Effector memory CD4-positive, alpha-beta T cell (primary cell): ENCODE data around the gene ITGA7.

ENCODE experiments used
- DNase-seq, 3 donors: peaks; one replicate each; pipeline ENCODE4 v3.0.0-alpha.2; 2020
- H3K27ac ChIP-seq: 2 replicates; pipeline ENCODE4 v1.7.0; 2013; ENCODE audit warnings: mild to moderate bottlenecking, low read length, moderate library complexity; ENCODE audit not compliant: insufficient read depth, poor library complexity, severe bottlenecking
- H3K27me3 ChIP-seq: replicated peaks from 2 replicates; pipeline ENCODE4 v1.7.0; 2013; ENCODE audit warnings: mild to moderate bottlenecking, low read length; ENCODE audit not compliant: insufficient read depth, control insufficient read depth, poor library complexity, severe bottlenecking
- H3K36me3 ChIP-seq: 2 replicates; pipeline ENCODE4 v1.7.0; 2013; ENCODE audit warnings: mild to moderate bottlenecking, low read length, moderate library complexity; ENCODE audit not compliant: control insufficient read depth, insufficient read depth
- H3K4me1 ChIP-seq: 2 replicates; pipeline ENCODE4 v1.7.0; 2013; ENCODE audit warnings: low read length, mild to moderate bottlenecking; ENCODE audit not compliant: control insufficient read depth, insufficient read depth, poor library complexity, severe bottlenecking
- H3K4me3 ChIP-seq: 2 replicates; pipeline ENCODE4 v1.7.0; 2013; ENCODE audit warnings: low read length, low read depth, mild to moderate bottlenecking; ENCODE audit not compliant: insufficient read depth, poor library complexity, severe bottlenecking
- H3K9me3 ChIP-seq: 2 replicates; pipeline ENCODE4 v1.7.0; 2013; ENCODE audit warnings: mild to moderate bottlenecking, low read length, moderate library complexity; ENCODE audit not compliant: control insufficient read depth

Gene ITGA7

DNA sequence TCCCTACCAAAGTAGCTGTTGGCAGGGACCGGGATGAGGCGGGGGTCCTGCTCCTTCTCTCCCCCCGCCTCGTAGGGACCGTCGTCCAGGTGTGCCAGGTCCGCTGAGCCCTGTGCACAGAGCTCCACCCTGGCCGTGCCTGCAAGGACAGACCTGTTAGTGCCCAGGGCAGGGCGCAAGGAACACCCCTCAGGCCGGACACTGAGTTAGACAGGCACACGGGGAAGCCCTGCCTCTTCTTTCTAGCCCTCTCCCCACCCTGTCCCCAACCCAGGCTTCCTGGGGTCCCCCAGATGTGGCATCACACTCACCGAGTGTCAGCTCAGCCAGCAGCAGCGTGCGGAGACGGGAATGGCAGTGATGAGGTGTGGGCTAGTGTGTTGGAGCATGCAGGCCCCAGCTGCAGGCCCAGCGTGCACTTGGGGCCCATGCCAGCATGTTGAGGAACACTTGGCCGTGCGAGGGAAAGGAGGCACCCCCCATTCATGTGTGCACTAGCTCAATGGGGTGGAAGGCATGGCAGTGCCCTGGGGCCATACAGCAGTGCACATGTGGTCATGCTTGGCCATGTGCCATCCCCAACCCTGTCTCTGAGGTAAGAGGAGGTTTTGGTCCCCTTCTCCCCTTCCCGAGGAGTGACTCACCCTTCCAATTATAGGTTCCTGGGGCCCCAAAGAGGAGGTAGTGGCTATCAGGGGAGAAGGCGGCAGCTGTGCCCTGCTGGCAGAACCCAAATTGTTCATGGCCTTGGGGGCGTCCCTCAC lies 7.3 kb downstream of the ITGA7 start:
- Histone ChIP-seq H3K36me3 (no peaks in the 10 kb centered on the region), H3K9me3 (no peaks in the 10 kb centered on the region), H3K4me1 (no peaks in the 10 kb centered on the region), H3K27ac (no peak overlapping the region), H3K27me3 (no peaks in the 10 kb centered on the region), H3K4me3 (no peak overlapping the region)
- DNase-seq, result no peak

GRCh38 chr12:55699471-55700055 lies 8.1 kb downstream of the ITGA7 start:
- H3K27me3 ChIP-seq, result no peaks in the 10 kb centered on the region
- no peaks in the 10 kb centered on the region for H3K4me1 ChIP-seq
- no peaks in the 10 kb centered on the region for H3K36me3 ChIP-seq
- no peak for DNase-seq
- no peak overlapping the region for H3K27ac ChIP-seq
- no peaks in the 10 kb centered on the region for H3K9me3 ChIP-seq
- no peak overlapping the region for H3K4me3 ChIP-seq

DNA sequence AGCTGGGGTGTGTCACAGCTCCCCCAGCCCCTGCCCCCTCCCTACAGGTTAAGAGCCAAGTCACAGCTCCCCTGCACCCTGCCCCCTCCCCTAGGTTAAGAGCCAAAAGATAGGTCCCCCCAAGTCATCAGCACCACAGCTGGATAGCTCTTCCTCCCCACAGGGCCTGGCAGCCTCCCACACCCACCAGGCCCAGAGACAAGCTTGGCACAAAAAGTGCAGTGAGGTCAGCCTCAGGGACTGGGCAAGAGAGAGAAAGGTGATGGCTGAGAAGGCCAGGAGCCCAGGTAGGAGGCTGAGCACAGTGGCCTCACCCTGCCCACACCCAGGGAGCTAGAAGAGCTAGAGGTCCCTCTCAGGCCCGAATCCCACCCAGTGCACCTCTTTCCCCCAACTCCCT lies 8.7 kb downstream of the ITGA7 start:
- H3K27me3 ChIP-seq, result no peaks in the 10 kb centered on the region
- no peak overlapping the region for H3K27ac ChIP-seq
- no peaks in the 10 kb centered on the region for H3K36me3 ChIP-seq
- H3K9me3 ChIP-seq, result no peaks in the 10 kb centered on the region
- no peak overlapping the region for H3K4me3 ChIP-seq
- no peaks in the 10 kb centered on the region for H3K4me1 ChIP-seq
- no peak for DNase-seq

DNA sequence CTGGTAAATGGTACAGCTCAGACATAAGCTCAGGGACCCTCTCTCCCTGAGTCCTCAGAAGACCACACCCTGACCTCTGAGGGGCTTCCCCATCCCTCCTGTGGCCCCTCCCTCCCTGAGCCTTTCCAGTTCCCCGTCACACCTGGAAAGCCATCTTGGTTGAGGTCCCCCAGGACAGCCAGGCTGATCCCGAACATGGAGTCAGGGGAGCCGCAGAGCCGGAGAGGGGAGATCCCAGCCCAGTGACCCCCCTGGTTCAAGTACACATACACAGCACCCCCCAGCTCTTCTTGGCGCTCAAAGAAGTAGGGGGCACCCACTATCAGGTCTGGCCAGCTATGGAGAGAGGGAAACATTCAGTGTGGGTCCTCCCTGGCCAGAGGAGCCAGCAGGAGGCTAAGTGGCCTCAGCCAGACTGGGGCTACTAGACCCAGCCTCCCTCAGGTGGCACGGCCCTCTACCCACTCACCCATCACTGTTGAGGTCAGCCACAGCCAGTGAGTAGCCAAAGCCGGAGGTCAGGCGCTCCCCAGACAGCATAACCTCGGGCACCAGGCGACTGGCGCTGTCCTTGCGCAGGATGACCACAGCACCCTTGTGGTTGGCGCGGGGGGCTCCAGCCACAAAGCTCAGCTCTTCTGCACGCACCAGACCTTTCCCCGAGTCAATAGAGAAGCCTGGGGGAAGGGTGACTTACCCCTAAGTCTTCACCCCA lies 9.3 kb downstream of the ITGA7 start:
- DNase-seq, result no peak
- Histone ChIP-seq H3K36me3 (no peaks in the 10 kb centered on the region), H3K9me3 (no peaks in the 10 kb centered on the region), H3K4me1 (no peaks in the 10 kb centered on the region), H3K4me3 (no peak overlapping the region), H3K27ac (no peak overlapping the region), H3K27me3 (no peaks in the 10 kb centered on the region)

GRCh38 chr12:55697686-55698085 lies 10.0 kb downstream of the ITGA7 start:
- H3K4me1 ChIP-seq, result no peaks in the 10 kb centered on the region
- no peak overlapping the region for H3K27ac ChIP-seq
- H3K36me3 ChIP-seq, result no peaks in the 10 kb centered on the region
- no peaks in the 10 kb centered on the region for H3K27me3 ChIP-seq
- no peak overlapping the region for H3K4me3 ChIP-seq
- no peaks in the 10 kb centered on the region for H3K9me3 ChIP-seq
- DNase-seq, result no peak

GRCh38 chr12:55696796-55697462 lies 10.8 kb downstream of the ITGA7 start:
- H3K4me3 ChIP-seq, result no peak overlapping the region
- H3K27me3 ChIP-seq, result no peaks in the 10 kb centered on the region
- no peak for DNase-seq
- no peaks in the 10 kb centered on the region for H3K36me3 ChIP-seq
- H3K4me1 ChIP-seq, result no peaks in the 10 kb centered on the region
- H3K27ac ChIP-seq, result no peak overlapping the region
- H3K9me3 ChIP-seq, result no peaks in the 10 kb centered on the region

GRCh38 chr12:55696141-55696540 lies 11.6 kb downstream of the ITGA7 start:
- no peaks in the 10 kb centered on the region for H3K9me3 ChIP-seq
- no peaks in the 10 kb centered on the region for H3K4me1 ChIP-seq
- H3K36me3 ChIP-seq, result no peaks in the 10 kb centered on the region
- no peak overlapping the region for H3K27ac ChIP-seq
- H3K27me3 ChIP-seq, result no peaks in the 10 kb centered on the region
- DNase-seq, result no peak
- H3K4me3 ChIP-seq, result no peak overlapping the region

GRCh38 chr12:55695349-55695748 lies 12.4 kb downstream of the ITGA7 start:
- Histone ChIP-seq H3K9me3 (no peaks in the 10 kb centered on the region), H3K4me1 (no peaks in the 10 kb centered on the region), H3K4me3 (no peak overlapping the region), H3K27ac (no peak overlapping the region), H3K36me3 (no peaks in the 10 kb centered on the region), H3K27me3 (no peaks in the 10 kb centered on the region)
- no peak for DNase-seq

GRCh38 chr12:55694651-55695050 lies 13.1 kb downstream of the ITGA7 start:
- no peak overlapping the region for H3K4me3 ChIP-seq
- DNase-seq, result no peak
- H3K9me3 ChIP-seq, result no peaks in the 10 kb centered on the region
- H3K27ac ChIP-seq, result no peak overlapping the region
- no peaks in the 10 kb centered on the region for H3K36me3 ChIP-seq
- no peaks in the 10 kb centered on the region for H3K27me3 ChIP-seq
- no peaks in the 10 kb centered on the region for H3K4me1 ChIP-seq

DNA sequence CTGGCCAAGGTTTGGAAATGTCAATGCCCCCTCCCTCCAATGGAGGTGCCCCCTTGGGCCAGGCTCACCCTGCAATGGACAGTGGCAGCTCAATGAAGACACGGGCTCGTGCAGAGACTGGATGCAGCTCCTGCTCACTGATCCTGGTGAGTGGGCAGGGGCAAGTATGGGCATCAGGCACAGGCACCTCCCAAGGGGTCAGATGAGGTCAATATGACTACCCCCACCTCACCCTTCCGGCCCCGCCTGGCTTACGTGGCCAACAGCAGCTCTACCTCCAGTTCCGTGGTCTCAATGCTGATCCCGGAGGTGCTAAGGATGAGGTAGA lies 13.6 kb downstream of the ITGA7 start:
- H3K27me3 ChIP-seq, result no peaks in the 10 kb centered on the region
- no peaks in the 10 kb centered on the region for H3K9me3 ChIP-seq
- H3K4me1 ChIP-seq, result no peaks in the 10 kb centered on the region
- H3K36me3 ChIP-seq, result no peaks in the 10 kb centered on the region
- H3K27ac ChIP-seq, result no peak overlapping the region
- no peak for DNase-seq
- no peak overlapping the region for H3K4me3 ChIP-seq
